Measurements from ENCODE around the gene TMEM54.
"Not testable (repeated sequence)": the region's sequence is repeated elsewhere in the genome, so short reads cannot be mapped to it uniquely, and the experiment has no call there.

TMEM54 gene

DNA sequence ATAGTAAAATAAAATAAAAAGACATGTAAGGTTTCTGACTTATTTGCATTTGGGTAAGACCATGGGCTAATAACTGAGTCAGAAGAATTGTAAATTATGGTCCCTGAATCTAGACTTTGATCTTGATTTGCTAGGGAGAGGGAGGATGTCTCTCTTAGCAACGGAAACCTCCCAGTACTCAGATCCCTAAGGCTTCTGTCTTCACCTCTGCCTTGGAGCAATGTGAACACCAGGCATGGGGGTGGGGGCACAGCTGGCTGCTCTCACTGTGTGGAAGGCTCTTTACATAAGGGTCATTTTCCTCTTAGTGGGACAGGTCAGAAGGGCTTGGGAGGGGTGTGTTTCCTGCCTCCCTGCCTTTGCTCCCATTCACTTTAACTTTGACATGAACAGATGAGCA is 17.0 kb upstream of the TMEM54 start:
- DNase-seq, result no peak

GRCh38 chr1:32917521-32917920 is 16.3 kb upstream of the TMEM54 start:
- no peak for DNase-seq

DNA sequence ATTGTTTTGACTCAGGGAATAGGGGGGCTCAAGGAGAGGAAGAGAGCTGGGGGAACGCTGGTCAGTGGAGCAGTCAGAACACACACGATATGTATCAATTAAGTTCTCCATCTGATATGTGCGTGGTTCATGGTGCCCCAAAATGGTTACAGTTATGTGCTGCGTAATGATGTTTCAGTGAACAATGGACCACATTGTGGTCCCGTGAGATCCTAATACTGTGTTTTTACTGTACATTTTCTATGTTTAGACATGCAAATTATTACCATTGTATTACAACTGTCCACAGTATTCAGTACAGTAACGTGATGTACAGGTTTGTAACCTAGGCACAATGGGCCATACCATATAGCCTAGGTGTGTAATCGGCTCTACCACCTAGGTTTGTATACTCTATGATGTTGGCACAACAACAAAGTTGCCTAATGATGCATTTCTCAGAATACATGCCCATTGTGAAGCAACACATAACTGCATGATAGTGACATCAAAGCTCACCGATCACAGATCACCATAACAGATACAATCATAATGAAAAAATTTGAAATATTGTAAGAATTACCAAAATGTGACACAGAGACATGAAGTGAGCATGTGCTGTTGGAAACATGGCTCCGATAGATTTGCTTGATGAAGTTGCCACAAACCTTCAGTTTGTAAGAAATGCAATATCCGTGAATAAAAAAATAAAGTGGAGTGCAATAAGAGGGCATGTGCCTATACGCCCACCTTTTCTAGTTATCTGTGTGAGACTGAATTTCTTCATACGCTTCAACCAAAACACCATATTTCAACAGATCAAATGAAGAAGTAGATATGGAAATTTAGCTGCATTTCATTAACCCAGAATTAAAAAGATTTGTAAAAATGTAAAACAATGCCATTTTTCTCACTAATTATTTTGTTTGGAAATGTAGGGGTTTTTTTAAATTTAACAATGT is 14.8 kb upstream of the TMEM54 start:
- DNase-seq, result no peak

DNA sequence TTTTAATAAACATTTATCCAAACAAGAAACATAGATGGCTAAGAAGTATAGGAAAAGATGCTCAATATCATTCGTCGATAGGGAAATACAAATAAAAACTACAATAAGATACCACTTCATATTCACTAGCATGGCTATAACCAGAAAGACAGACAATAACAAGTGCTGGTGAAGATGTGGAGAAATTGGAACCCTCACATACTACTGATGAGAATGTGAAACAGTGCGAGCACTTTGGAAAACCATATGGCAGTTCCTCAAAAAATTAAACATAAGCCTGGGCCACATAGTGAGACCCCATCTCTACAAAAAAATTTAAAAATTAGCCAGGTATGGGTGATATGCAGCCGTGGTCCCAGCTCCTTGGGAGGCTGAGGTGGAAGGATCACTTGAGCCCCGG is 9.1 kb upstream of the TMEM54 start:
- DNase-seq, result no peak

GRCh38 chr1:32907435-32907834 is 6.2 kb upstream of the TMEM54 start:
- no peak for DNase-seq

- no peak for DNase-seq
Measured at GRCh38 chr1:32906654-32907053, 5.5 kb upstream of the TMEM54 start.

DNA sequence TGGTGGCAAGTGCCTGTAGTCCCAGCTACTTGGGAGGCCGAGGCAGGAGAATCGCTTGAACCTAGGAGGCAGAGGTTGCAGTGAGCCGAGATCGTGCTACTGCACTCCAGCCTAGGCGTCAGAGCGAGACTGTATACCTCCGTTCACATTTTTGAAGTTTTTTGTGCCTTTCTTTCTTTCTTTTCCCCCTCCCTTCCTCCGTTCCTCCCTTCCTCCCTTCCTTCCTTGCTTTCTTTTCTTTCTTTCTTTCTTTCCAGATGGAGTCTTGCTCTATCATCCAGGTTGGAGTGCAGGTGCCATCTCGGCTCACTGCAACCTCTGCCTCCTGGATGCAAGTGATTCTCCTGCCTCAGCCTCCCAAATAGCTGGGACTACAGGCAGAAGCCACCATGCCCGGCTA is 4.4 kb upstream of the TMEM54 start:
- DNase-seq, result not testable (repeated sequence)

DNA sequence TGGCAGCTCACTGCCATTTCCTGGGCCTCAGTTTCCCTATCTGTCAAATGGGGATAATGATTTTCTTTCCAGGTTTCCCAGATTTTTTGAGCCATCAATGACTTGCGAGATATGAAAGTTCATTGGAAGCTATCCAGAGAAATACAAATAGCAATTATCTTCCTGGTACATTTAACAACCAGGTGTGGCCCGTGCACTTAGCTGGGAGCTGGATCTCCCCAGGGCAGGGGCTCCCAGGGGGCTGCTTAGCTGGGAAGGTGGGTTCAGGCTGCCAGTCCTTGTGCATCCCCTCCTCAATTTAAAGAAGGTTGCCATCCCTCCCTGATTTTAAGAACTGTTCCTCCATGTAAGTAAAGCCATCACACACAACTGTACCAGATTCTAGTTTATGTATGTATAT is 3.6 kb upstream of the TMEM54 start:
- no peak for DNase-seq

GRCh38 chr1:32903991-32904785 is 3.0 kb upstream of the TMEM54 start:
- peak; percentile 46 for DNase-seq

GRCh38 chr1:32902535-32902920 is 1.3 kb upstream of the TMEM54 start:
- DNase-seq, result no peak

DNA sequence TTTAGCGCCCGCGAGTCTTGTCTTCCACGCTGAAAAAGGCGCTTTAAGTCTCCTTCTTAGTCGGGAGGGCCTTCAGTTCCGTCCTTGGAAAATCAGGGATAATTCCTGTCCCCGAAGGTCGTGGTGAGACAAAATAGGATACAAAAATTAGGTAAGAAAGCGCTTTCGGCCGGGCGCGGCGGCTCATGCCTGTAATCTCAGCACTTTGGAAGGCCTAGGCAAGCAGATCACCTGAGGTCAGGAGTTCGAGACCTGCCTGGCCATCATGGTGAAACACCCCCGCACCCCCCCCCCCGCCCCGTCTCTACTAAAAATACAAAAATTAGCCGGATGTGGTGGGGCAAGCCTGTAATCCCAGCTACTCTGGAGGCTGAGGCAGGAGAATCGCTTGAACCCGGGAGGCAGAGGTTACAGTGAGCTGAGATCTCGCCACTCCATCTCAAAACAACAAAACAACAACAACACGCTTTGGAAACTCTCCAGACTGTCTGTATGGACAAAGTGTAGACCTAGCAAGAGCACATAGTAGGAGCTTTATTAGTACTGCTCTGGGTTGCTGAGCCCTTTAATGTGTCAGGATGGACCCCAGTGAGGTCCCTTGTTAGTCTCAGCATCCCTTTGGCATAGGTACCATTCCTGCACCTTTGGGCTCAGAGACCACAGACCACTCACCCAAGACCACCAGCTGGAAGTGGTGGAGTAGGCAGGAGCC is 790 bp upstream of the TMEM54 start:
- peak; percentile 46 for DNase-seq

GRCh38 chr1:32900371-32900955 is 726 bp downstream of the TMEM54 start:
- peak; percentile 44 for DNase-seq

DNA sequence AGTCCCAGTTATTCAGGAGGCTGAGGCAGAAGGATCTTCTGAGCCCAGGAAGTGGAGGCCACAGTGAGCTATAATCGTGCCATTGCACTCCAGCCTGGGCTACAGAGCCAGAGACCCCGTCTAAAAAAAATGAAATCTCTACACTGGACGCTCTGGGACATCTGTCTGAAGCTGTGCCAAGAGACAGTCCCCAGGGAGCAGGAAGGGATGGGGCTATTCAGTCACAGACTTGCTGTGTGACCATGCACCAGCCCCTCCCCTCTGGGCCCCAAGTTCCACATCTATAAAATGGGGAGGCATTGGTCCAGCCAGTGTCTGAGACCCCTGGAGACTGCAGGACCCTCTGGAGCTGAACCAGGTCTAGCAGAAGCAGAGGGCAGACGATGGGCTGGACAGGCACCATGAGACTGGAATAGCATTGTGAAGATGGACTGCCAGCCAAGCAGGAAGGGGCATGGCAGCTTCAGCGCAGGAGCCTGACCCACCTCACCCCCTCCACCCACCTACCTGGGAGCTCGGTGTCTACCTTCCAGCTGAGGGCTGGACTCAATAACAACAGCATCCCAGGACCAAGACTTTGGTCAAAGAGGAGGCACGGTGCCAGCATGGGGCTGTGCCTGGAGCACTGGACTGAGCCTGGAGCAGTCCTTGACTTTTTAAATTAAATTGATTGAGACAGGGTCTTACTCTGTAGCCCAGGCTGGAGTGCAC is 1.4 kb downstream of the TMEM54 start:
- DNase-seq, result no peak

DNA sequence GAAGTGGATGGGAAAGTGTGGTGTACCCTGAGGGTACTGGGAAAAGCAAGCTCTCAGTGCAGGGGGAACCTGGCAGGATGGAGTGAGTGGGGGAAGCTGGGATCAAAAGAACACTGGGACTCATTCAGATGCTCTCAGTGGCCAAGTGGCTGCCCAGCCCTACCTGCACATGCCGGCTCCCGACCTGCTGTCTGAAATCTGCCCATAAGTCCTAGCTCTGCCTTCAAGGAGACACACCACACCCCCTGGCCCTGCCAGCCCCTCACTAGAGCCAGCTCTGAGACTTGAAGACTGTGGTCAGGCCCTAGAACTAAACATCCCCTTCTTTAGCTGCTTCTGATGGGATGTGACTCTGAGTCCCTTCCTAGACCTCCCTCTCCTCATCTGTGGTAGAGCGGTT is 2.2 kb downstream of the TMEM54 start:
- DNase-seq, result no peak

DNA sequence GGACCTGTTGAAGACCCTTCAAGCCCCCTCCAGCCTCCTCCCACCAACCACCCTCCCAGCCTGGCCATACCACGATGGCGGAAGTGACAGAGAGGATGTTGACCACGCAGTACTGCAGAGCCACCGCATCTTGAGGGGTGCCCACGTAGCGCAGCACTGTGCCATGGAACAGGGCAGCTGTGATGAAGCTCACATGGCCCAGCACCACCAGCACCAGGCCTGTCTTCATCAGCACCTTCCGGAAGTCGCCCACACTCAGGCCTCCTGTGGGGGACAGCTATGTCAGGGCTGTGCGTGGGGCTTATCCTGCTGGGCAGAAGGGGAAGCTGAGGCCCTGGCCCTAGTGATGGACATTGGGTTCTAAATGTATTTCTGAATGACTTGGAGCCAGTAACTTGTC is 3.1 kb downstream of the TMEM54 start:
- no peak for DNase-seq

DNA sequence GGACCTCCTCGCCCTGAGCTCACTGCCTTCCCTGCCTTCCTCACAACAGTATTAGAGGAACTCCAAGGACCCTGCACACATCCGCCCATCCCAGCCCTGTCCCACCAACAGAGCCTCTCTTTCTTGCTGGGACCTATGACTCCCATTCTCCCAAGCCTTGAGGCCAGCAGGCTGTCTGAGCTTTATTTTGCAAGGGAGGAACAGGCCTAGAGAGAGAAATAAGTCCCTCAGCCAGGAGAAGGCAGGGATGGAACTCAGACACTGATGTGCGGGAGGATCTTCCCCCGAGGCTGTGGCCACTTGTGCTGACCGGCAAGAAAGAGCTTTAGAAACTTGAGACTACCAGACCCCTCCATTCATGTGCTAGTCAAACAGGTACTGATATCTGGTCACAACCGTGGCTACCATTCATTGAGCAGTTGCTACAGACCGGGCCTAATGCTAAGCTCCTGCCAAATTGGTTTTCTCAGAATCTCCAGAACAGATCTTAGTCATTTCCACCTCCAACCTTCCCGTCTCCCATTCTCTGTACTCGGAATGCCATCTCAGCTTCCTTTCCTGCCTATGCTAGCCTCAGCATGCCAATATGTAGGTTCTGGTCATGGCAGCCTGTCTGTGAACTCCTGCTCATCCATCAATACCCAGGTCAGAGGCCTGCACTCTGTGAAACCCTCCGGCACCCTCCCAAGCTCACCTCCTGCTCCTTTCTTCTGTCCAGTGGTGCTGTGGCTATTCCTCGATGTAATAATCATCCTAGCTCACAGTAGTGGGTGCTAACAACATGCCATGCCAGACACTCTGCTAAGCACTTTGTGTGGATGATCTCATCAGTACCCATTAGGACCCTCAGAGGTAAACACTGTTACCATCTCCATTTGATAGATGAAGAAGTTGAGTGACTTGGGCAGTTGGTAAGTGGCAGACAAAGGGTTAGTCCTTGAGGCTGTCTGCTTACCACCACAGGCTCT is 3.8 kb downstream of the TMEM54 start:
- no peak for DNase-seq

- DNase-seq, result no peak
Measured at GRCh38 chr1:32896451-32896850, 4.7 kb downstream of the TMEM54 start.

- no peak for DNase-seq
Measured at GRCh38 chr1:32895325-32896215, 5.6 kb downstream of the TMEM54 start.

GRCh38 chr1:32894681-32895080 is 6.5 kb downstream of the TMEM54 start:
- no peak for DNase-seq

GRCh38 chr1:32894019-32894600 is 7.1 kb downstream of the TMEM54 start:
- peak; percentile 40 for DNase-seq

Data from DMS53 (cell line).